Activated T-cell treated with anti-CD3 and anti-CD28 coated beads for 24 hours (primary cell): Measurements from ENCODE around the gene RAB39B.
"Not testable (repeated sequence)": the region's sequence is repeated elsewhere in the genome, so short reads cannot be mapped to it uniquely, and the experiment has no call there.

ENCODE experiments used
- DNase-seq: peaks from one replicate; pipeline ENCODE4 v3.0.0-alpha.2; 2020; ENCODE audit warnings: low read depth

The RAB39B gene

GRCh38 chrX:155263854-155264628, at the start of gene RAB39B:
TSS of gene RAB39B (minus strand) at chrX:155264491. CDS start at chrX:155264288, 203 bp downstream.
- DNase-seq, result peak; percentile 62

GRCh38 chrX:155313766-155314165, 49.5 kb upstream of the RAB39B start:
- DNase-seq, result no peak

- no peak for DNase-seq
These were observed 29.5 kb upstream of the RAB39B start for GRCh38 chrX:155293771-155294170.

GRCh38 chrX:155279873-155280272, 15.6 kb upstream of the RAB39B start:
- DNase-seq, result no peak

GRCh38 chrX:155270969-155271368, 6.7 kb upstream of the RAB39B start:
- DNase-seq, result no peak

GRCh38 chrX:155267995-155268394, 3.7 kb upstream of the RAB39B start:
- DNase-seq, result not testable (repeated sequence)

- DNase-seq, result no peak
These were observed 2.1 kb upstream of the RAB39B start for GRCh38 chrX:155266439-155266838.

GRCh38 chrX:155262970-155263754, 1.1 kb downstream of the RAB39B start:
- DNase-seq, result no peak

- DNase-seq, result no peak
These were observed 4.5 kb downstream of the RAB39B start for GRCh38 chrX:155259752-155260151.

GRCh38 chrX:155251391-155251790, 12.9 kb downstream of the RAB39B start:
- no peak for DNase-seq

- DNase-seq, result no peak
These were observed 16.8 kb downstream of the RAB39B start for GRCh38 chrX:155247497-155247896.

GRCh38 chrX:155246748-155247147, 17.5 kb downstream of the RAB39B start:
- no peak for DNase-seq

- DNase-seq, result no peak
These were observed 22.0 kb downstream of the RAB39B start for GRCh38 chrX:155242300-155242699.

- no peak for DNase-seq
These were observed 26.6 kb downstream of the RAB39B start for GRCh38 chrX:155237719-155238118.

GRCh38 chrX:155235891-155236290, 28.4 kb downstream of the RAB39B start:
- no peak for DNase-seq

GRCh38 chrX:155231163-155231562, 33.1 kb downstream of the RAB39B start:
- no peak for DNase-seq

- DNase-seq, result no peak
These were observed 38.5 kb downstream of the RAB39B start for GRCh38 chrX:155225774-155226173.

- DNase-seq, result not testable (repeated sequence)
These were observed 40.5 kb downstream of the RAB39B start for GRCh38 chrX:155223746-155224145.

- no peak for DNase-seq
These were observed 42.9 kb downstream of the RAB39B start for GRCh38 chrX:155221351-155221750.

GRCh38 chrX:155218777-155219176, 45.5 kb downstream of the RAB39B start:
- no peak for DNase-seq

GRCh38 chrX:155216940-155217440, 47.3 kb downstream of the RAB39B start:
- no peak for DNase-seq

- peak; percentile 77 for DNase-seq
These were observed 47.9 kb downstream of the RAB39B start, which contains the start of gene VBP1 for GRCh38 chrX:155216179-155216939. TSS of gene VBP1 (plus strand) at chrX:155216460. CDS start at chrX:155216483, 23 bp downstream.
